Tibial nerve (tissue), 4 donors: ENCODE data around the gene MKRN2OS. TPM values are rescaled to one million over a fixed set of nuclear protein-coding genes. Genes with fewer than 3 reads are reported as not detected.

Experiments used
- DNase-seq, 2 donors: peaks; one replicate each; pipeline ENCODE4 v3.0.0-alpha.2; 2019; ENCODE audit warnings: low spot score in 2 of 2
- H3K27ac ChIP-seq, 4 donors: fragments of 200-600 bp; sonication (generic) in 3 of 4; one replicate each; pipeline ENCODE4 v1.5.1; 2017 to 2019; ENCODE audit warnings: mild to moderate bottlenecking in 1 of 4
- H3K27me3 ChIP-seq, 2 donors: fragments of 200-600 bp; sonication (generic) in 1 of 2; one replicate each; pipeline versions ENCODE4 v1.5.1 to v1.6.0; 2017 to 2019
- H3K36me3 ChIP-seq, 3 donors: fragments of 200-600 bp; sonication (generic); one replicate each; pipeline ENCODE4 v1.5.1; 2018 to 2019
- H3K4me1 ChIP-seq, 4 donors: fragments of 200-600 bp; sonication (generic) in 3 of 4; one replicate each; pipeline ENCODE4 v1.5.1; 2017 to 2019
- H3K4me3 ChIP-seq, 4 donors: fragments of 200-600 bp; sonication (generic) in 3 of 4; one replicate each; pipeline ENCODE4 v1.5.1; 2017 to 2019; ENCODE audit warnings: mild to moderate bottlenecking in 1 of 4, moderate library complexity in 1 of 4
- H3K9me3 ChIP-seq, 4 donors: fragments of 200-600 bp; sonication (generic) in 3 of 4; one replicate each; pipeline ENCODE4 v1.5.1; 2017 to 2019
- EP300 ChIP-seq, 2 donors: sonication (generic); formaldehyde crosslinking; IDR thresholded peaks; one replicate each; pipeline ENCODE4 v1.6.1; 2017; ENCODE audit warnings: antibody characterized with exemption in 2 of 2, mild to moderate bottlenecking in 1 of 2
- POLR2A ChIP-seq, 2 donors: fragments of 450-650 bp; IDR thresholded peaks; one replicate each; pipeline ENCODE4 v1.6.1; 2017; ENCODE audit warnings: antibody characterized with exemption in 2 of 2, mild to moderate bottlenecking in 2 of 2, moderate library complexity in 2 of 2
- WGBS, 2 donors: methylation state at CpG; one replicate each; pipeline ENCODE4 v1.1.5; 2018; 5-methylcytosine and 5-hydroxymethylcytosine counted together
- total RNA-seq, 4 donors: library from RNA; depleted of rRNA; stranded (reverse); fragments of >200 nt; gene quantifications; one replicate each; pipeline ENCODE4 v1.1.0, GENCODE V29; 2016
- TF ChIP-seq, protein P1 (sequence below), 5 experiments: fragments of 200-600 bp in 3 of 5; fragments of 450-650 bp in 2 of 5; sonication (generic) in 3 of 5; IDR thresholded peaks; one replicate each; pipeline ENCODE4 v1.5.1; 2016 to 2019; ENCODE audit warnings: antibody characterized with exemption in 5 of 5, mild to moderate bottlenecking in 3 of 5, moderate library complexity in 2 of 5

The MKRN2OS gene, protein sequence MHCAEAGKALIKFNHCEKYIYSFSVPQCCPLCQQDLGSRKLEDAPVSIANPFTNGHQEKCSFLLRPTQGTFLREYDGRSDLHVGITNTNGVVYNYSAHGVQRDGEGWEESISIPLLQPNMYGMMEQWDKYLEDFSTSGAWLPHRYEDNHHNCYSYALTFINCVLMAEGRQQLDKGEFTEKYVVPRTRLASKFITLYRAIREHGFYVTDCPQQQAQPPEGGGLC
- not detected for total RNA-seq

DNA sequence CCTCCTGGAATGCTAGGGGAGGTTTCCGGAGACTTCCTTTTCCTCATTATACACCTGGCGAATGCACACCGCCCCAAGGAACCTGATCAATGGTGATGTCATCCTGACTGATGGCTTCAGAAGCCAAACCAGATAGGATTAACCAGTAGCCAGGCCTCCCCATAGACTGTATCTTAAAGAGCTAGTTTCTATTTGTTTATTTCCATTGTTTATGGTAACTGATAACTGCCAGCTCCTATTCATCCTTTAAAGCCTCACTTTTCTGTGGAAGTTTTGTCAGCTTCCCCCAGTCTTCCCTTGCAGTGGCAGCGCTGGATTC is at the start of gene MKRN2OS:
TSS of gene MKRN2OS (minus strand) at position 27 of the 319 bp plus-strand sequence. CDS start 35 bp downstream, outside the sequence.
- Histone ChIP-seq H3K4me1 (peaks cover 0 to 8% (median 1%) of the 10 kb centered on the region in 4 donors), H3K27me3 (no peaks in the 10 kb centered on the region), H3K9me3 (no peaks in the 10 kb centered on the region), H3K27ac (no peak within 1 kb of the TSS), H3K36me3 (peaks cover 0 to 4% (median 0%) of the 10 kb centered on the region in 3 donors), H3K4me3 (no peak within 1 kb of the TSS)
- TF ChIP-seq POLR2A (IDR thresholded peaks at IDR 0.05) = no peak
- WGBS, 2 donors = 65 to 69% methylated on average over 4 of the region's 4 CpGs
- DNase-seq = no peak

DNA sequence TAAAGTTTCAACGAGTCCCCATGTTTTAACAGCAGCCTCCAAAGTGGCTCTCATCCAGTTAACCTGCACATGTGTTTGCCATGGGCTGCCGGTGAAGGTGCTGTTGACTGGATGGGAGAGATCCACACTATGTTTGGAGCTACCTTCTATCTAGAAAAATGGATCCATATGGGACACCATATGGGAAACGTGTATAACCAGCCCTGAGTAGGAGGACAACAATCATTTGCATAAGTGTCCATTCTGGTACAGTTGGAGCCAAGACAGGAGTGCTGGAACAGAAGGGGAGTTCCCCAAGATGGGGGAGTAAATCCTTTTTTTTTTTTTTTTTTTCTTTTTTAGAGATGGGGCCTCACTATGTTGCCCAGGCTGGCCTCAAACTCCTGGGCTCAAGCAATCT is 48.2 kb upstream of the MKRN2OS start:
- no peak overlapping the region for H3K4me3 ChIP-seq
- WGBS, 2 donors = 92 to 95% methylated on average over 3 of the region's 3 CpGs
- H3K4me1 ChIP-seq = no peaks in the 10 kb centered on the region
- H3K27ac ChIP-seq = no peak overlapping the region
- no peaks in the 10 kb centered on the region for H3K27me3 ChIP-seq
- no peak for DNase-seq
- peaks cover 3 to 99% (median 12%) of the 10 kb centered on the region in 3 donors for H3K36me3 ChIP-seq
- no peaks in the 10 kb centered on the region for H3K9me3 ChIP-seq
- TF ChIP-seq EP300 (IDR thresholded peaks at IDR 0.05) = no peak
- TF ChIP-seq, protein P1, sequence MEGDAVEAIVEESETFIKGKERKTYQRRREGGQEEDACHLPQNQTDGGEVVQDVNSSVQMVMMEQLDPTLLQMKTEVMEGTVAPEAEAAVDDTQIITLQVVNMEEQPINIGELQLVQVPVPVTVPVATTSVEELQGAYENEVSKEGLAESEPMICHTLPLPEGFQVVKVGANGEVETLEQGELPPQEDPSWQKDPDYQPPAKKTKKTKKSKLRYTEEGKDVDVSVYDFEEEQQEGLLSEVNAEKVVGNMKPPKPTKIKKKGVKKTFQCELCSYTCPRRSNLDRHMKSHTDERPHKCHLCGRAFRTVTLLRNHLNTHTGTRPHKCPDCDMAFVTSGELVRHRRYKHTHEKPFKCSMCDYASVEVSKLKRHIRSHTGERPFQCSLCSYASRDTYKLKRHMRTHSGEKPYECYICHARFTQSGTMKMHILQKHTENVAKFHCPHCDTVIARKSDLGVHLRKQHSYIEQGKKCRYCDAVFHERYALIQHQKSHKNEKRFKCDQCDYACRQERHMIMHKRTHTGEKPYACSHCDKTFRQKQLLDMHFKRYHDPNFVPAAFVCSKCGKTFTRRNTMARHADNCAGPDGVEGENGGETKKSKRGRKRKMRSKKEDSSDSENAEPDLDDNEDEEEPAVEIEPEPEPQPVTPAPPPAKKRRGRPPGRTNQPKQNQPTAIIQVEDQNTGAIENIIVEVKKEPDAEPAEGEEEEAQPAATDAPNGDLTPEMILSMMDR (IDR thresholded peaks at IDR 0.05) = no peak
- TF ChIP-seq POLR2A (IDR thresholded peaks at IDR 0.05) = no peak

DNA sequence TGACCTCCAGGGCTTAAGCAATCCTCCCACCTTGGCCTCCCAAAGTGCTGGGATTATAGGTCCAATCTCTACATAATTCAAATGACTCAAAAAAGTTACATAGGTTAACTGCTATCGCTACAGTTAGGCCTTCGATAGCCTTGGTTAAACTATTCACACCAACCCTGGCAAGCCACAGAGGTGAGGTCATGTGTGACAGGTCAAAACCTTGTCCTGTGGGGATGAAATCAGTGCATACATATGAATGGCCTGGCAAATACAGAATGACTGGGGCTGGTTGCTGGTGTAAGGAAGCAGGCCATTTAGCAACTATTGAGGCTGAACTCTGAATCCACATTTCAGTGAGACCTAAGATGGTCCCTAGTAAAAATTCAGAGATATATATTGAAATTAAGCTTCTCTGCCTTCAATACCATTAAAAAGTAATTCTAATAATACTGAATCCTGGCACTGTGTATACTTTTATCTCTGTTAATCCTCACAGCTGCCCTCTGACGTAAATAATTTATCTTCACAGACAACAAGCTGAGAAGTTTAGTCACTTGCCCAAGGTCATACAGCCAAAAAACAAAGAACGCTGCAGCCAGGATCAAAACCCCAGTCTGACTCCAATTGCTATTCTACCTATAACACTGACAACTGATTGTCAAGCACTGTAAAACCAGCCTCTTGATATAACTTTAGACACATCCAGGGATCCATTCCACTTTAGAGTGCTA is 46.9 kb upstream of the MKRN2OS start:
- Histone ChIP-seq H3K4me3 (no peak overlapping the region), H3K4me1 (no peaks in the 10 kb centered on the region), H3K9me3 (no peaks in the 10 kb centered on the region), H3K27ac (no peak overlapping the region), H3K36me3 (peaks cover 3 to 99% (median 8%) of the 10 kb centered on the region in 3 donors), H3K27me3 (no peaks in the 10 kb centered on the region)
- 91 to 95% methylated on average over 4 of the region's 4 CpGs for WGBS, 2 donors
- TF ChIP-seq EP300 (IDR thresholded peaks at IDR 0.05) = no peak
- TF ChIP-seq, protein P1 (IDR thresholded peaks at IDR 0.05) = no peak
- TF ChIP-seq POLR2A (IDR thresholded peaks at IDR 0.05) = no peak
- DNase-seq = no peak

DNA sequence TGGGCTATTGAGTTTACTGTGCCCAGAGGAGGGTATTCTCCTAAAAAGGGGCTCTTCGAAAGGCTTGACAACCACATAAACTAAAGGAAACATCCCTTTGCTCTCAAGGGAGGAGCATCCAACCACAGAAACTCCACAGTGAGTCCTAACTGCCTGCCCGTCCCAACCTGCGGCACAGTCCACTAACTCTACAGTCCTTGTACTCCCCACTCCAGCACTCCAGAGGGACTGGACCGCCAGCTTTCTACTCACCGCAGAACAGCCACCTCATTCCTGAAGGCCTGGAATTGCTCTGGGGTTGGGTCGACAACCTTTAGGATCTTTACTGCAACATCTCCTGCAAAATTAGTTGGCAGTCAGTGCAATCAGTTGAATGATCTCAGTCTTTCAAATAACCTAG is 46.2 kb upstream of the MKRN2OS start:
- peaks cover 3 to 97% (median 8%) of the 10 kb centered on the region in 3 donors for H3K36me3 ChIP-seq
- no peak overlapping the region for H3K4me3 ChIP-seq
- no peaks in the 10 kb centered on the region for H3K9me3 ChIP-seq
- TF ChIP-seq EP300 (IDR thresholded peaks at IDR 0.05) = no peak
- TF ChIP-seq POLR2A (IDR thresholded peaks at IDR 0.05) = no peak
- H3K4me1 ChIP-seq = no peaks in the 10 kb centered on the region
- no peak overlapping the region for H3K27ac ChIP-seq
- H3K27me3 ChIP-seq = no peaks in the 10 kb centered on the region
- DNase-seq = no peak
- 97 to 98% methylated on average over 6 of the region's 6 CpGs for WGBS, 2 donors

DNA sequence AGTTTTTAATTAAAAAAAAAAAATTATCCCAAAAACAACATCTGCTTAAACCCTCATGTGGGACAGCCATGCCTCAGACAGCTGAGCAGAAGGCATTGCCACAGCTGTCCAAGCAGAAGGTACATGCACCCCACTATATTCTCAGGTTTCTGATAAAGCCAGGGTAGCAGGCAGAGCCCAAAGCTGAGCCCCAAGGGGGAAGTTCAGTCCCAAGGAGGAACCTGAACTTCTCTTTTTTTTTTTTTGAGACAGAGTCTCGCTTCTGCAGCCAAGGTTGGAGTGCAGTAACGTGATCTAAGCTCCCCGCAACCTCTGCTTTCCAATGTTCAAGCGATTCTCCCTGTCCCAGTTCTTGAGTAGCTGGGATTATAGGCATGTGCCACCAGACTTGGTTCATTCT is 44.8 kb upstream of the MKRN2OS start:
- DNase-seq = no peak
- Histone ChIP-seq H3K27me3 (no peaks in the 10 kb centered on the region), H3K4me3 (no peak overlapping the region), H3K27ac (no peak overlapping the region), H3K36me3 (peaks cover 3 to 96% (median 14%) of the 10 kb centered on the region in 3 donors), H3K9me3 (no peaks in the 10 kb centered on the region), H3K4me1 (peaks cover 0 to 9% (median 0%) of the 10 kb centered on the region in 4 donors)
- TF ChIP-seq, protein P1 (IDR thresholded peaks at IDR 0.05) = no peak
- no peak for TF ChIP-seq EP300 (IDR thresholded peaks at IDR 0.05)
- TF ChIP-seq POLR2A (IDR thresholded peaks at IDR 0.05) = no peak
- WGBS, 2 donors = 75 to 85% methylated on average over 4 of the region's 4 CpGs
